GM19099 (cell line): ENCODE results near the gene FER1L5.
A peak's percentile ranks its signal among the peaks of the same experiment; 100 is the strongest.

Source experiments
- POLR2A ChIP-seq: IDR thresholded peaks from 3 replicates; pipeline ENCODE4 v1.6.1; 2011; ENCODE audit warnings: low read depth; ENCODE audit not compliant: insufficient read length; ENCODE audit errors: extremely low read depth

Gene FER1L5

GRCh38 chr2:96733931-96734330, 91.4 kb downstream of the FER1L5 start:
- no peak for TF ChIP-seq POLR2A

GRCh38 chr2:96734880-96735583, 92.5 kb downstream of the FER1L5 start:
- no peak for TF ChIP-seq POLR2A

GRCh38 chr2:96737251-96737650, 94.7 kb downstream of the FER1L5 start:
- TF ChIP-seq POLR2A: no peak

- TF ChIP-seq POLR2A: no peak
Measured at GRCh38 chr2:96737831-96738230, 95.3 kb downstream of the FER1L5 start.

DNA sequence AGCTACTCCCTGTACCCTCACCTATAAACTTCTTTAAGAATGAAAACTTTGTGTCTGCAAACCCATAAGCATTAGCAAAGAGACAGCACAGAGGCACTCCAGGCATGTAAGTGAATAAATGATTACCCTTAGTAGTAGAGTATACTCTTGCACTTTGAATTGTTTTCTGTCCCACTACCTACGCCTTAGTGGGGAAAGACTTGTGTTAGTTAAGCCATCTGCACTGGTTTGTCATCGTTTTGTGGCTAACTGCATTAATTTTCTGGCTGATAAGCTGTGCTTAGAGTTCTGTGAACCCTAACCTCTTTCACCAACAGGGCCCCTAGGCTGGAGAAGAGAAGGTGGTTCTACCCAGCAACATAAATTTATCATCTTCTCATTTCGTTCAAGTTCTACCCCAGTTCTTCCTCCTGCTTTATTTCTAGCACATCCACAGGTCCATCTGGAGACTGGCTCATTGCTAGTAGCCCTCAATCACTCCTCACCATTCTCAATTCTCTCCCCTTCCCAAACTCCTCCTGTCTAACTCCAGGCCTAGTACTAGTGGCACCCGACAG, 96.6 kb downstream of the FER1L5 start:
- no peak for TF ChIP-seq POLR2A

DNA sequence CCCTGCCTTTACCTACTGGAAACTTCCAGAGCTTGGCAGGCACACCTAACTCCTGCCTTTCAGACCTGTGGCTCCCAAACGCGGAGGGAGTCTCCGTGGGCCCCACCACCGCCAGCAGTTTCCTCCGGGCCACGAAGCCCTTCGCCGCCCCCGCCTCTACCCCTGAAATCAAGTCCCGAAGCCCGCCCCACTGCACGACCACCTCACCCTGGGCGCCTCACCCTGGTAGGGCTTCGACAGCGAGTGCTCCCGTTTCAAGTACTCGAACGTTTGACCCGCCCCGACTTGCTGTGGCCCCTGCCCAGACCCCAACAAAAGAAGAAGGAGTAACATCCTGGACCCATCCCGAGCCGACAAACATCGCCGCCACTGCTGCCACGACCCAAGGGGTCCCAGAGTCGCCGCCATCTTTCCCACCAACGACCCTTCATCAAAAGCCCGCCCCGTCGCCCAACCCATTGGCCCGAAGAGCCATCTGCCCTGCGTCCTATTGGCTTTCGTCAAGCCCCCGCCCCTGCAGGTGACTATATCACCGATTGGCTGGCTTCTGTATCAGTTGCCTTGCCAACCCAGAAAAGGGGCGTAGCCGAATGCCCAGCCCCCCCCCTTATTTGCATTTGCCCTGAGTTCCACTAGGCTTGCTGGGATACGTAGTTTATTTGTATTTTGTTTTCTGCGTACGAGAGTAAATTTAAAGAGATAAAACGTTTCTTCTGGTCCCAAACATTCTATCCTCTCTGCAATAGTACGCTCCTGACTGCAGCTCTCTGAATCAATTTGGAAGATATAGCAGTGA, 97.3 kb downstream of the FER1L5 start, which contains the start of gene LMAN2L:
Gene LMAN2L, minus strand, starts transcription at position 432 of the 796 bp plus-strand sequence. Its CDS starts 24 bp downstream, at position 408.
- peak; percentile 72 for TF ChIP-seq POLR2A

- TF ChIP-seq POLR2A: no peak
Measured at GRCh38 chr2:96747061-96747617, 104.6 kb downstream of the FER1L5 start.

DNA sequence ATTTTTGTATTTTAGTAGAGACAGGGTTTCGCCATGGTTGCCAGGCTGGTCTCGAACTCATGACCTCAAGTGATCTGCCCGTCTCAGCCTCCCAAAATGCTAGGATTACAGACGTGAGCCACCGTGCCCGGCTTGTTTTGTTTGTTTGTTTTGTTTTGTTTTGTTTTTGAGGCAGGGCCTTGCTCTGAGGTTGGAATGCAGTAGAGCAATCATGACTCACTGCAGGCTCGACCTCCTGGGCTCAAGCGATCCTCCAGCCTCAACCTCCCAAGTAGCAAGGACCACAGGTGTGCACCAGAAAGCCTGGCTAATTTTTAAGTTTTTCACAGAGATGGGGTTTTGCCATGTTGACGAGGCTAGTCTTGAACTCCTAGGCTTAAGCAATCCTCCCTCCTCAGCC, 109.2 kb downstream of the FER1L5 start:
- TF ChIP-seq POLR2A: no peak

DNA sequence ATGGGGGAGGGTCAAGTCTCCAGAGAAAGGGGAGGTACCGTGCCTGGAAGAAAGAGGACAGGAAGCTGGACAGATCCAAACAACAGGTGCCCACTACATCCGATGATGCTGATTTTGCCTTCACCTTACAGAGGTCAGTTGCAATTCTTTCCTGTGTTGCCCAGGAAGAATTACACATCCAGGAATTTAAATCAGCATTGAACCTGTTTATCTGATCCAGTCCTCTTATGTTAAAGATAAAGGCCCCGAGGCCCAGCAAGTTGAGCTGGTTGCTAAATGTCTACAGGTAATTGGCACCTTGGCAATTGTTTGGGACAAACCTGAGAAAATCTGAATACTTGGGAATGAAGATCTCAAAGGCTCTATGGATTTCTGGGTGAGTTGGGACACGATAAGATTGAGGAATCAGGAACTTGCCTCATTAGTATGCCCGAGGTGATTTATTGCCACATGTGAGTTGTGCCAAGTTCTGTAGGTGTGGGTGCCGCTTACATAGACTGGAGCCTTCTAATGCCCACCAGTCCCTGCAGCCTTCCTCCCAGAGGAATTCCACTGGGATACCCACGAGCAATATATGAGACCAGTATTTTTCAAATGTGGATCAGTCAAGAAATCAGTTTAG, 111.2 kb downstream of the FER1L5 start:
- TF ChIP-seq POLR2A: no peak

- no peak for TF ChIP-seq POLR2A
Measured at GRCh38 chr2:96754317-96754716, 111.8 kb downstream of the FER1L5 start.
